Trophoblast cell (in vitro differentiated cells and primary cell): ENCODE results near the gene ZGPAT.

Experiments used
- DNase-seq, 2 donors: peaks; one replicate each; pipeline ENCODE4 v3.0.0-alpha.2; 2016
- H2AFZ ChIP-seq: 2 replicates; pipeline ENCODE4 v1.6.1; 2013; ENCODE audit warnings: low read length, moderate library complexity, mild to moderate bottlenecking; ENCODE audit not compliant: insufficient read depth, poor library complexity
- H2AK5ac ChIP-seq: 2 replicates; pipeline ENCODE4 v1.6.1; 2013; ENCODE audit warnings: mild to moderate bottlenecking, low read length
- H2BK120ac ChIP-seq: 2 replicates; pipeline ENCODE4 v1.6.1; 2013; ENCODE audit warnings: low read length, mild to moderate bottlenecking, moderate library complexity; ENCODE audit not compliant: insufficient read depth, poor library complexity
- H2BK12ac ChIP-seq: 2 replicates; pipeline ENCODE4 v1.6.1; 2013; ENCODE audit warnings: mild to moderate bottlenecking, low read length, moderate library complexity
- H2BK5ac ChIP-seq: 2 replicates; pipeline ENCODE4 v1.6.1; 2013; ENCODE audit warnings: low read length, low read depth, moderate library complexity, mild to moderate bottlenecking; ENCODE audit not compliant: poor library complexity
- H3K14ac ChIP-seq: 2 replicates; pipeline ENCODE4 v1.6.1; 2013; ENCODE audit warnings: mild to moderate bottlenecking, low read length
- H3K18ac ChIP-seq: 2 replicates; pipeline ENCODE4 v1.6.1; 2013; ENCODE audit warnings: mild to moderate bottlenecking, low read length
- H3K23ac ChIP-seq: 2 replicates; pipeline ENCODE4 v1.6.1; 2013; ENCODE audit warnings: low read length
- H3K27ac ChIP-seq: 2 replicates; pipeline ENCODE4 v1.5.1; 2013; ENCODE audit warnings: low read depth, mild to moderate bottlenecking, inconsistent platforms, low read length, moderate library complexity
- H3K27me3 ChIP-seq: 2 replicates; pipeline ENCODE4 v1.6.1; 2013; ENCODE audit warnings: inconsistent platforms, mild to moderate bottlenecking, low read length, moderate library complexity; ENCODE audit not compliant: insufficient read depth
- H3K36me3 ChIP-seq, 2 experiments: 1 replicate in 1 of 2; 2 replicates in 1 of 2; pipeline ENCODE4 v1.6.1; 2013; ENCODE audit warnings: low read length in 2 of 2, mild to moderate bottlenecking in 2 of 2, moderate library complexity in 1 of 2; ENCODE audit not compliant: insufficient read depth in 2 of 2, control insufficient read depth in 1 of 2
- H3K4ac ChIP-seq: 2 replicates; pipeline ENCODE4 v1.6.1; 2013; ENCODE audit warnings: low read depth, mild to moderate bottlenecking, low read length, moderate library complexity
- H3K4me1 ChIP-seq, 2 experiments: 1 replicate in 1 of 2; 2 replicates in 1 of 2; pipeline ENCODE4 v1.6.1; 2013; ENCODE audit warnings: low read length in 2 of 2, mild to moderate bottlenecking in 2 of 2, moderate library complexity in 1 of 2; ENCODE audit not compliant: insufficient read depth in 2 of 2, control insufficient read depth in 1 of 2
- H3K4me2 ChIP-seq: 2 replicates; pipeline ENCODE4 v1.6.1; 2013; ENCODE audit warnings: inconsistent platforms, mild to moderate bottlenecking, low read length, moderate library complexity
- H3K4me3 ChIP-seq: 2 replicates; pipeline ENCODE4 v1.5.1; 2013; ENCODE audit warnings: mild to moderate bottlenecking, low read depth, low read length, inconsistent platforms
- H3K79me1 ChIP-seq: one replicate; pipeline ENCODE4 v1.6.1; 2013; ENCODE audit warnings: low read length
- H3K79me2 ChIP-seq: 2 replicates; pipeline ENCODE4 v1.6.1; 2013; ENCODE audit warnings: low read length, mild to moderate bottlenecking; ENCODE audit not compliant: control insufficient read depth, insufficient read depth, poor library complexity
- H3K9ac ChIP-seq: 2 replicates; pipeline ENCODE4 v1.6.1; 2013; ENCODE audit warnings: mild to moderate bottlenecking, low read length
- H3K9me3 ChIP-seq: 2 replicates; pipeline ENCODE4 v1.6.1; 2013; ENCODE audit warnings: low read depth, mild to moderate bottlenecking, control low read depth, inconsistent platforms, low read length; ENCODE audit not compliant: insufficient read depth
- H4K12ac ChIP-seq: 2 replicates; pipeline ENCODE4 v1.6.1; 2013; ENCODE audit warnings: low read depth, mild to moderate bottlenecking, low read length, moderate library complexity
- H4K8ac ChIP-seq: 2 replicates; pipeline ENCODE4 v1.6.1; 2013; ENCODE audit warnings: low read depth, mild to moderate bottlenecking, low read length, moderate library complexity
- H4K91ac ChIP-seq: one replicate; pipeline ENCODE4 v1.6.1; 2013; ENCODE audit warnings: low read depth, mild to moderate bottlenecking, low read length, moderate library complexity
- WGBS: extraction: QIAGEN DNeasy Blood & Tissue Kit; methylation state at CpG from one replicate; pipeline ENCODE4 v1.1.7; 2013; ENCODE audit warnings: missing lambda C conversion rate; ENCODE audit not compliant: insufficient read length, insufficient coverage; ENCODE audit errors: extremely low coverage; 5-methylcytosine and 5-hydroxymethylcytosine counted together

The ZGPAT gene

GRCh38 chr20:63706027-63706695 is 1.7 kb upstream of the ZGPAT start:
- Histone ChIP-seq H2AFZ (no peak overlapping the region), H3K27ac (no peak overlapping the region), H4K12ac (no peak overlapping the region), H4K91ac (no peak overlapping the region), H3K79me1 (peaks cover 6% of the 10 kb centered on the region), H3K14ac (no peak overlapping the region), H2AK5ac (no peak overlapping the region), H3K9me3 (peaks cover 3% of the 10 kb centered on the region), H3K9ac (peak overlapping the region; percentile 10), H3K23ac (no peak overlapping the region), H3K4me1 (peaks cover 7 to 10% of the 10 kb centered on the region in 2 experiments), H3K4me3 (no peak overlapping the region), H3K36me3 (peaks cover 44 to 46% of the 10 kb centered on the region in 2 experiments), H2BK12ac (no peak overlapping the region), H3K18ac (no peak overlapping the region), H2BK120ac (no peak overlapping the region), H3K27me3 (no peaks in the 10 kb centered on the region), H3K4ac (peak overlapping the region; percentile 49), H3K79me2 (peaks cover 20% of the 10 kb centered on the region), H3K4me2 (peak overlapping the region; percentile 91), H4K8ac (no peak overlapping the region), H2BK5ac (no peak overlapping the region)
- DNase-seq: no peak
- WGBS: no CpG with 5 or more reads among the region's 12 CpGs

GRCh38 chr20:63706852-63707557 is 834 bp upstream of the ZGPAT start:
- Histone ChIP-seq H3K4me3 (peak overlapping the region; percentile 96), H3K23ac (no peak overlapping the region), H2BK12ac (no peak overlapping the region), H2AK5ac (peak overlapping the region; percentile 1), H4K12ac (peak overlapping the region; percentile 86), H3K27me3 (no peaks in the 10 kb centered on the region), H3K9me3 (peaks cover 3% of the 10 kb centered on the region), H4K8ac (peak overlapping the region; percentile 89), H3K27ac (no peak overlapping the region), H3K18ac (peak overlapping the region; percentile 79), H2BK120ac (peak overlapping the region; percentile 50), H3K79me1 (peaks cover 6% of the 10 kb centered on the region), H3K36me3 (peaks cover 50% of the 10 kb centered on the region in 2 experiments), H2BK5ac (no peak overlapping the region), H3K4ac (peak overlapping the region; percentile 89), H3K4me2 (peak overlapping the region; percentile 91), H4K91ac (peak overlapping the region; percentile 83), H2AFZ (peak overlapping the region; percentile 72), H3K9ac (peak overlapping the region; percentile 91), H3K79me2 (peaks cover 20% of the 10 kb centered on the region), H3K14ac (peak overlapping the region; percentile 83), H3K4me1 (peaks cover 7 to 10% of the 10 kb centered on the region in 2 experiments)
- DNase-seq: peak in 1 of 2 donors; percentile 52
- no CpG with 5 or more reads among the region's 56 CpGs for WGBS

GRCh38 chr20:63708301-63709148 is 686 bp downstream of the ZGPAT start:
- Histone ChIP-seq H2AFZ (peak overlapping the region; percentile 68), H3K27me3 (no peaks in the 10 kb centered on the region), H3K23ac (no peak overlapping the region), H2AK5ac (peak overlapping the region; percentile 6), H3K4me3 (peak overlapping the region; percentile 96), H4K8ac (peak overlapping the region; percentile 88), H3K9me3 (no peaks in the 10 kb centered on the region), H3K14ac (peak overlapping the region; percentile 68), H2BK5ac (no peak overlapping the region), H3K79me2 (peaks cover 20% of the 10 kb centered on the region), H3K36me3 (peaks cover 51 to 54% of the 10 kb centered on the region in 2 experiments), H3K27ac (no peak overlapping the region), H3K9ac (peak overlapping the region; percentile 91), H2BK120ac (no peak overlapping the region), H3K4me1 (peaks cover 7 to 10% of the 10 kb centered on the region in 2 experiments), H3K4me2 (peak overlapping the region; percentile 74), H4K91ac (peak overlapping the region; percentile 59), H3K18ac (peak overlapping the region; percentile 41), H3K4ac (peak overlapping the region; percentile 37), H2BK12ac (no peak overlapping the region), H3K79me1 (peaks cover 6% of the 10 kb centered on the region), H4K12ac (peak overlapping the region; percentile 33)
- WGBS: no CpG with 5 or more reads among the region's 67 CpGs
- peak in 1 of 2 donors; percentile 26 for DNase-seq

GRCh38 chr20:63709149-63709527 is 1.3 kb downstream of the ZGPAT start:
- Histone ChIP-seq H3K4me1 (peaks cover 7 to 10% of the 10 kb centered on the region in 2 experiments), H4K8ac (no peak overlapping the region), H2BK12ac (no peak overlapping the region), H3K79me2 (peaks cover 20% of the 10 kb centered on the region), H2AFZ (no peak overlapping the region), H2AK5ac (no peak overlapping the region), H2BK120ac (no peak overlapping the region), H3K23ac (no peak overlapping the region), H3K14ac (no peak overlapping the region), H3K9ac (no peak overlapping the region), H3K79me1 (peaks cover 6% of the 10 kb centered on the region), H2BK5ac (no peak overlapping the region), H3K4me2 (peak overlapping the region; percentile 74), H3K4ac (peak overlapping the region; percentile 37), H3K4me3 (peak overlapping the region; percentile 96), H3K36me3 (peaks cover 48 to 52% of the 10 kb centered on the region in 2 experiments), H3K27me3 (no peaks in the 10 kb centered on the region), H4K91ac (no peak overlapping the region), H3K27ac (no peak overlapping the region), H3K9me3 (no peaks in the 10 kb centered on the region), H3K18ac (no peak overlapping the region), H4K12ac (no peak overlapping the region)
- WGBS: no CpG with 5 or more reads among the region's 17 CpGs
- DNase-seq: no peak
